ENCODE data around the gene HES5. TPM values are rescaled to one million over a fixed set of nuclear protein-coding genes. Genes with fewer than 3 reads are reported as not detected.
"Not testable (repeated sequence)": the region's sequence is repeated elsewhere in the genome, so short reads cannot be mapped to it uniquely, and the experiment has no call there.

Gene HES5
- total and polyA plus RNA-seq, 2 experiments from 2014 or later: 0.16 to 0.21 TPM

GRCh38 chr1:2551544-2551943 is 21.5 kb upstream of the HES5 start:
- H3K27me3 Mint-ChIP-seq (ENCODE audit: insufficient read depth, low read depth, poor library complexity); H3K27ac ChIP-seq (ENCODE audit: low read depth); H3K36me3 ChIP-seq (ENCODE audit: insufficient read depth); H3F3A ChIP-seq (replicated peaks; ENCODE audit: low read depth); ATAC-seq; H3K4me3 ChIP-seq; H3K9me2 ChIP-seq (ENCODE audit: insufficient read depth); H3K4me2 ChIP-seq; H3K4me3 Mint-ChIP-seq; H3K27me3 ChIP-seq (ENCODE audit: insufficient read depth); DNase-seq (ENCODE audit: low spot score); H3K36me3 Mint-ChIP-seq (ENCODE audit: low read depth); H3K4me1 Mint-ChIP-seq; H3K9me3 Mint-ChIP-seq; H2AFZ ChIP-seq; H3K79me2 ChIP-seq (replicated peaks; ENCODE audit: insufficient read depth); H3K4me1 ChIP-seq (ENCODE audit: insufficient read depth); H3K27ac Mint-ChIP-seq; H4K20me1 ChIP-seq (replicated peaks; ENCODE audit: insufficient read depth): not testable (repeated sequence)

- not testable (repeated sequence) for H3F3A ChIP-seq (replicated peaks; ENCODE audit: low read depth); H3K36me3 ChIP-seq (ENCODE audit: insufficient read depth); H3K27ac Mint-ChIP-seq; H3K4me1 Mint-ChIP-seq; H3K4me2 ChIP-seq; ATAC-seq; H3K27me3 ChIP-seq (ENCODE audit: insufficient read depth); H3K4me3 Mint-ChIP-seq; H3K4me1 ChIP-seq (ENCODE audit: insufficient read depth); H3K4me3 ChIP-seq; H3K79me2 ChIP-seq (replicated peaks; ENCODE audit: insufficient read depth); H2AFZ ChIP-seq; H3K27ac ChIP-seq (ENCODE audit: low read depth); H4K20me1 ChIP-seq (replicated peaks; ENCODE audit: insufficient read depth); H3K9me2 ChIP-seq (ENCODE audit: insufficient read depth); H3K36me3 Mint-ChIP-seq (ENCODE audit: low read depth); H3K27me3 Mint-ChIP-seq (ENCODE audit: insufficient read depth, low read depth, poor library complexity); H3K9me3 Mint-ChIP-seq; DNase-seq (ENCODE audit: low spot score)
These were observed 20.3 kb upstream of the HES5 start for GRCh38 chr1:2550309-2550861.

- H3K27me3 ChIP-seq (ENCODE audit: insufficient read depth); H3K4me3 Mint-ChIP-seq; H3K79me2 ChIP-seq (replicated peaks; ENCODE audit: insufficient read depth); H3K36me3 ChIP-seq (ENCODE audit: insufficient read depth); H3K4me1 Mint-ChIP-seq; H3K9me3 Mint-ChIP-seq; H3F3A ChIP-seq (replicated peaks; ENCODE audit: low read depth); H2AFZ ChIP-seq; H4K20me1 ChIP-seq (replicated peaks; ENCODE audit: insufficient read depth); H3K27ac Mint-ChIP-seq; DNase-seq (ENCODE audit: low spot score); H3K9me2 ChIP-seq (ENCODE audit: insufficient read depth); H3K4me3 ChIP-seq; H3K36me3 Mint-ChIP-seq (ENCODE audit: low read depth); ATAC-seq; H3K4me2 ChIP-seq; H3K4me1 ChIP-seq (ENCODE audit: insufficient read depth); H3K27ac ChIP-seq (ENCODE audit: low read depth): not testable (repeated sequence)
- H3K27me3 Mint-ChIP-seq (ENCODE audit: insufficient read depth, low read depth, poor library complexity): peaks cover 11% of the 10 kb centered on the region
These were observed 19.4 kb upstream of the HES5 start for GRCh38 chr1:2549367-2550029.

- DNase-seq (ENCODE audit: low spot score) (peak; percentile 89), ATAC-seq (peak; percentile 46)
- Histone ChIP-seq H2AFZ (no peak overlapping the region), H3K4me3 (peak overlapping the region; percentile 85), H3K4me1 (ENCODE audit: insufficient read depth) (peaks cover 16% of the 10 kb centered on the region; the same call in 1 of the 2 replicates), H4K20me1 (replicated peaks; ENCODE audit: insufficient read depth) (no peaks in the 10 kb centered on the region), H3K27me3 (ENCODE audit: insufficient read depth) (no peaks in the 10 kb centered on the region), H3K79me2 (replicated peaks; ENCODE audit: insufficient read depth) (no peaks in the 10 kb centered on the region), H3K4me2 (peak overlapping the region; percentile 92), H3K9me2 (ENCODE audit: insufficient read depth) (no peaks in the 10 kb centered on the region), H3F3A (replicated peaks; ENCODE audit: low read depth) (peaks cover 4% of the 10 kb centered on the region; the same call in 1 of the 2 replicates), H3K36me3 (ENCODE audit: insufficient read depth) (no peaks in the 10 kb centered on the region), H3K27ac (ENCODE audit: low read depth) (0 out of 2 replicates have a peak overlapping the region, but pooled peaks have one; percentile 50)
- Mint-ChIP-seq H3K27ac (no peak overlapping the region), H3K36me3 (ENCODE audit: low read depth) (no peaks in the 10 kb centered on the region), H3K27me3 (ENCODE audit: insufficient read depth, low read depth, poor library complexity) (peaks cover 9% of the 10 kb centered on the region), H3K4me3 (peak overlapping the region; percentile 77; the same call in 2 of the 3 replicates), H3K4me1 (peaks cover 2% of the 10 kb centered on the region; the same call in 1 of the 3 replicates), H3K9me3 (no peaks in the 10 kb centered on the region)
- no peak for TF ChIP-seq ZNF462 (CRISPR knock-in tag; IDR thresholded peaks at IDR 0.05)
These were observed 18.1 kb upstream of the HES5 start for GRCh38 chr1:2548068-2548589.
